Osteoblast (primary cell): ENCODE measurements around the gene COL23A1. TPM values are rescaled to one million over a fixed set of nuclear protein-coding genes. Genes with fewer than 3 reads are reported as not detected.
"Not testable (repeated sequence)": the region's sequence is repeated elsewhere in the genome, so short reads cannot be mapped to it uniquely, and the experiment has no call there.

Source experiments
- DNase-seq: peaks from one replicate; pipeline ENCODE4 v3.0.0; 2011; ENCODE audit warnings: low spot score, mixed read lengths; ENCODE audit not compliant: insufficient read length; ENCODE audit errors: missing footprints
- H2AFZ ChIP-seq: 2 replicates; pipeline ENCODE4 v1.6.0; 2011; ENCODE audit warnings: mild to moderate bottlenecking, low read length
- H3K27ac ChIP-seq: 2 replicates; pipeline ENCODE4 v1.5.1; 2011; ENCODE audit warnings: mild to moderate bottlenecking, low read depth, low read length, moderate library complexity
- H3K27me3 ChIP-seq: 2 replicates; pipeline ENCODE4 v1.6.0; 2012; ENCODE audit warnings: mild to moderate bottlenecking, control low read depth, inconsistent platforms, low read length, moderate library complexity; ENCODE audit not compliant: insufficient read depth
- H3K36me3 ChIP-seq: 2 replicates; pipeline ENCODE4 v1.5.1; 2011; ENCODE audit warnings: mild to moderate bottlenecking, low read length, control low read depth, moderate library complexity; ENCODE audit not compliant: insufficient read depth
- H3K4me1 ChIP-seq: 2 replicates; pipeline ENCODE4 v1.5.1; 2011; ENCODE audit warnings: mild to moderate bottlenecking, low read length, control low read depth, moderate library complexity; ENCODE audit not compliant: insufficient read depth
- H3K4me2 ChIP-seq: 2 replicates; pipeline ENCODE4 v1.6.0; 2011; ENCODE audit warnings: mild to moderate bottlenecking, low read length; ENCODE audit not compliant: insufficient read depth
- H3K4me3 ChIP-seq: fragments of 200-600 bp; sonication (generic); 3 replicates; pipeline ENCODE4 v1.5.1; 2012; ENCODE audit warnings: mild to moderate bottlenecking, low read length, inconsistent platforms; ENCODE audit not compliant: insufficient read depth
- H3K79me2 ChIP-seq: 2 replicates; pipeline ENCODE4 v1.6.0; 2012; ENCODE audit warnings: mild to moderate bottlenecking, low read length, control low read depth, inconsistent platforms; ENCODE audit not compliant: insufficient read depth
- H3K9me3 ChIP-seq: 2 replicates; pipeline ENCODE4 v1.5.1; 2011; ENCODE audit warnings: low read depth, low read length, control low read depth
- H4K20me1 ChIP-seq: 2 replicates; pipeline ENCODE4 v1.6.0; 2012; ENCODE audit warnings: mild to moderate bottlenecking, low read length, control low read depth; ENCODE audit not compliant: insufficient read depth
- total RNA-seq: library from RNA; depleted of rRNA; stranded (reverse); fragments of >200 nt; gene quantifications from 2 replicates; pipeline ENCODE4 v1.2.3, GENCODE V29; 2012
- TF ChIP-seq, protein P1 (sequence below): IDR thresholded peaks from 2 replicates; pipeline ENCODE4 v1.5.1; 2011; ENCODE audit warnings: mild to moderate bottlenecking, low read depth, low read length, moderate library complexity; ENCODE audit errors: extremely low read depth

COL23A1 gene
- total RNA-seq, 1 donor = under 0.01 TPM

DNA sequence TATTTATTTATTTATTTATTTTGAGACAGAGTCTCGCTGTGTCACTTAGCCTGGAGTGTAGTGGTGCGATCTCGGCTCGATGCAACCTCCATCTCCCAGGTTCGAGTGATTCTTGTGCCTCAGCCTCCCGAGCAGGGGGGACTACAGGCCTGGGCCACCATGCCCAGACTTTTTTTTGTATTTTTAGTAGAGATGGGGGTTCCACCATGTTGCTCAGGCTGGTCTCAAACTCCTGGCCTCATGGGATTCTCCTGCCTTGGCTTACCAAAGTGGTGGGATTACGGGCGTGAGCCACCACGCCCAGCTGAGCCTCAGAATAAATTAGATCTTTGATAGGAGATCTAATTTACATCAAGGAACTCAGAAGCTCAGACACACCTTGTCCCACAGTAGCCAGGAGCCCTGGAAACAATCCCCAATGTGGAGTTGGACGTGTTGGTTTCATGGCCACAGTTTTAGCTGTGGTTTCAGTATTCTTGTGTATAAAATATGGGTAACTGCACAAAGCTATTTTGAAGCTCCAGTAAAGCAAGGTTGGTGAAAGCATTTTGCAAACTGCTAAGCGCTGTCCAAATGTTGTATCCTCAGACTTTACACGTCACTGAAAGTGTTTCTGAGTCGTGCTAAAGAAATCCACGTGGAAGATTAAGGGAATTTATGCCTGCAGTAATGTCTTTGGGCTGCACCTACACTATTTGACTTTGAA lies 388.8 kb downstream of the COL23A1 start:
- no peaks in the 10 kb centered on the region for H3K27me3 ChIP-seq
- H3K4me1 ChIP-seq = peaks cover 15% of the 10 kb centered on the region
- TF ChIP-seq, protein P1, sequence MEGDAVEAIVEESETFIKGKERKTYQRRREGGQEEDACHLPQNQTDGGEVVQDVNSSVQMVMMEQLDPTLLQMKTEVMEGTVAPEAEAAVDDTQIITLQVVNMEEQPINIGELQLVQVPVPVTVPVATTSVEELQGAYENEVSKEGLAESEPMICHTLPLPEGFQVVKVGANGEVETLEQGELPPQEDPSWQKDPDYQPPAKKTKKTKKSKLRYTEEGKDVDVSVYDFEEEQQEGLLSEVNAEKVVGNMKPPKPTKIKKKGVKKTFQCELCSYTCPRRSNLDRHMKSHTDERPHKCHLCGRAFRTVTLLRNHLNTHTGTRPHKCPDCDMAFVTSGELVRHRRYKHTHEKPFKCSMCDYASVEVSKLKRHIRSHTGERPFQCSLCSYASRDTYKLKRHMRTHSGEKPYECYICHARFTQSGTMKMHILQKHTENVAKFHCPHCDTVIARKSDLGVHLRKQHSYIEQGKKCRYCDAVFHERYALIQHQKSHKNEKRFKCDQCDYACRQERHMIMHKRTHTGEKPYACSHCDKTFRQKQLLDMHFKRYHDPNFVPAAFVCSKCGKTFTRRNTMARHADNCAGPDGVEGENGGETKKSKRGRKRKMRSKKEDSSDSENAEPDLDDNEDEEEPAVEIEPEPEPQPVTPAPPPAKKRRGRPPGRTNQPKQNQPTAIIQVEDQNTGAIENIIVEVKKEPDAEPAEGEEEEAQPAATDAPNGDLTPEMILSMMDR = no peak
- peaks cover 11% of the 10 kb centered on the region for H4K20me1 ChIP-seq
- peaks cover 7% of the 10 kb centered on the region for H3K36me3 ChIP-seq
- no peak overlapping the region for H2AFZ ChIP-seq
- no peak overlapping the region for H3K4me2 ChIP-seq
- H3K79me2 ChIP-seq = peaks cover 24% of the 10 kb centered on the region
- no peak overlapping the region for H3K27ac ChIP-seq
- no peak overlapping the region for H3K4me3 ChIP-seq
- H3K9me3 ChIP-seq = no peaks in the 10 kb centered on the region
- DNase-seq = no peak

DNA sequence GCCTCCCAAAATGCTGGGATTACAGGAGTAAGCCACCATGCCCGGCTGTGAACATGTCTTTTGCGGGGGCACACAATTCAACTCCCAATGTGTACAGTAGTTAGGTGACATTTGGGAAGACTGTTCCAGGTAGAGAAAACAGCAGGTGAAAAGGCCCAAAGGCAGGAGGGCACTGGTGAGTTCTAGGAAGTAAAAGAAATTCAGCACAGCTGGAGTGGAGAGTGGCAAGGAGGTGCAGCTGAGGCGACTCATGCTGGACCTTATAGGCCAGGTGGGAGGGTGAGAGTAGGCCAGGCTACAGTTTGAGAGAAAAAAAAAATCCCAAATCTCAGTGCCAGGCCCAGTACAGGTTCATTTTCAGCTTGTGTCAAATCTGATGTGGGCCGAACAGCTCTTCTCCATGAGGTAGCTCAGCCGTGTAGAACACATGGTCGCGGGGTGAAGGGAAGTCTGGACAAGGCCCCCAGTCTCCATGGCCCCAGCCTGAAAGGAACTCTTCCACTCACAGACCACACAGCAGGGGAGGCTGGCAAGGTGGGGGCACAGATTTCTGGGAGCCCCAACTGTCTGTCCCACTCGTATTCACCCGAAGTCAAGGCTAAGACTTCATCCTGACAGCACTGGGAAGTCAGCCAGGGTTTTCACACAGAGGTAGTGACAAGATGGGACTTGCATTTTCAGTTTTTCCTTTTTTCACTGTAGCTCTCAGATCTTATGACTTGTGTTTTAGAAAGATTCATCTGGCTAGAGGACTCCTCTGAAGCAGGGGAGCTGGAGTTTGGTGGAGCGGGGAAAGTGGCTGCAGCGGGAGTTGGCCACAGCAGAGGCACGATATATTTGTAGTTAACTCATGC lies 390.4 kb downstream of the COL23A1 start:
- no peak for DNase-seq
- Histone ChIP-seq H3K4me3 (no peak overlapping the region), H3K4me1 (peaks cover 9% of the 10 kb centered on the region), H3K27ac (no peak overlapping the region), H3K9me3 (no peaks in the 10 kb centered on the region), H3K27me3 (peaks cover 4% of the 10 kb centered on the region), H2AFZ (no peak overlapping the region), H3K79me2 (peaks cover 8% of the 10 kb centered on the region), H3K4me2 (no peak overlapping the region), H4K20me1 (no peaks in the 10 kb centered on the region), H3K36me3 (no peaks in the 10 kb centered on the region)
- TF ChIP-seq, protein P1 = no peak

DNA sequence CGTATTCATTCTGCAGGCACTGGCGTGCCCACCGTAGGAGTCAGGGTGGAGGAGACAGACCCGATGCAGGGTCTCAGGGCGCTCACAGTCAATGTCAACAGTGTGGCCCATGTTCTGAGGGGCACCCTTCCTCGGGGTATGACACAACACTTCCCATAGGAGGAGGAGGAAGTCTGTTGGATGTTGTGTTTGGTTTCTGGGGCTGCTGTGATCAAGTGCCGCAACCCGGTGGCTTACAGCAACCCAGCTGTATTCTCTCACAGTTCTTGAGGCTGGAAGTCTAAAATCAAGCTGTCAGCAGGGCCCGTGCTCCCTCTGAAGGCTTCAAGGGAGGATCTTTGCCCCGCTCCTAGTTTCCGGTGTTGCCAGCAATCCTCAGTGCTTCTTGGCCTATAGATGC lies 391.5 kb downstream of the COL23A1 start:
- no peak overlapping the region for H3K4me3 ChIP-seq
- H3K9me3 ChIP-seq = no peaks in the 10 kb centered on the region
- peaks cover 5% of the 10 kb centered on the region for H3K4me1 ChIP-seq
- no peaks in the 10 kb centered on the region for H4K20me1 ChIP-seq
- H3K4me2 ChIP-seq = no peak overlapping the region
- no peaks in the 10 kb centered on the region for H3K36me3 ChIP-seq
- H3K27ac ChIP-seq = no peak overlapping the region
- no peaks in the 10 kb centered on the region for H3K79me2 ChIP-seq
- peaks cover 13% of the 10 kb centered on the region for H3K27me3 ChIP-seq
- no peak overlapping the region for H2AFZ ChIP-seq
- TF ChIP-seq, protein P1 = no peak
- no peak for DNase-seq

DNA sequence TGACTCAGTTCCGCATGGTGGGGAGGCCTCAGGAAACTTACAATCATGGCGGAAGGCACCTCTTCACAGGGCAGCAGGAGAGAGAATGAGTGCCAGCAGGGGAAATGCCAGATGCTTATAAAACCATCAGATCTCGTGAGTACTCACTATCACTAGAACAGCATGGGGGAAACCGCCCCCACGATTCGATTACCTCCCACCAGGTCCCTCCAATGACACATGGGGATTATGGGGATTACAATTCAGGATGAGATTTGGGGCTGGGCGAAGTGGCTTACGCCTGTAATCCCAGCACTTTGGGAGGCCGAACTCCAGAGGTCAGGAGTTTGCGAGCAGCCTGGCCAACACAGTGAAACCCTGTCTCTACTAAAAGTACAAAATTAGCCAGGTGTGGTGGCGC lies 392.0 kb downstream of the COL23A1 start:
- H3K27ac ChIP-seq, H3K4me3 ChIP-seq, H3K79me2 ChIP-seq, H4K20me1 ChIP-seq, H3K4me2 ChIP-seq, H3K4me1 ChIP-seq, H3K36me3 ChIP-seq, H2AFZ ChIP-seq, H3K9me3 ChIP-seq, DNase-seq: not testable (repeated sequence)
- H3K27me3 ChIP-seq = peaks cover 15% of the 10 kb centered on the region
